ENCODE measurements around the gene RRP12.
"Not testable (repeated sequence)": the region's sequence is repeated elsewhere in the genome, so short reads cannot be mapped to it uniquely, and the experiment has no call there.

The RRP12 gene, protein sequence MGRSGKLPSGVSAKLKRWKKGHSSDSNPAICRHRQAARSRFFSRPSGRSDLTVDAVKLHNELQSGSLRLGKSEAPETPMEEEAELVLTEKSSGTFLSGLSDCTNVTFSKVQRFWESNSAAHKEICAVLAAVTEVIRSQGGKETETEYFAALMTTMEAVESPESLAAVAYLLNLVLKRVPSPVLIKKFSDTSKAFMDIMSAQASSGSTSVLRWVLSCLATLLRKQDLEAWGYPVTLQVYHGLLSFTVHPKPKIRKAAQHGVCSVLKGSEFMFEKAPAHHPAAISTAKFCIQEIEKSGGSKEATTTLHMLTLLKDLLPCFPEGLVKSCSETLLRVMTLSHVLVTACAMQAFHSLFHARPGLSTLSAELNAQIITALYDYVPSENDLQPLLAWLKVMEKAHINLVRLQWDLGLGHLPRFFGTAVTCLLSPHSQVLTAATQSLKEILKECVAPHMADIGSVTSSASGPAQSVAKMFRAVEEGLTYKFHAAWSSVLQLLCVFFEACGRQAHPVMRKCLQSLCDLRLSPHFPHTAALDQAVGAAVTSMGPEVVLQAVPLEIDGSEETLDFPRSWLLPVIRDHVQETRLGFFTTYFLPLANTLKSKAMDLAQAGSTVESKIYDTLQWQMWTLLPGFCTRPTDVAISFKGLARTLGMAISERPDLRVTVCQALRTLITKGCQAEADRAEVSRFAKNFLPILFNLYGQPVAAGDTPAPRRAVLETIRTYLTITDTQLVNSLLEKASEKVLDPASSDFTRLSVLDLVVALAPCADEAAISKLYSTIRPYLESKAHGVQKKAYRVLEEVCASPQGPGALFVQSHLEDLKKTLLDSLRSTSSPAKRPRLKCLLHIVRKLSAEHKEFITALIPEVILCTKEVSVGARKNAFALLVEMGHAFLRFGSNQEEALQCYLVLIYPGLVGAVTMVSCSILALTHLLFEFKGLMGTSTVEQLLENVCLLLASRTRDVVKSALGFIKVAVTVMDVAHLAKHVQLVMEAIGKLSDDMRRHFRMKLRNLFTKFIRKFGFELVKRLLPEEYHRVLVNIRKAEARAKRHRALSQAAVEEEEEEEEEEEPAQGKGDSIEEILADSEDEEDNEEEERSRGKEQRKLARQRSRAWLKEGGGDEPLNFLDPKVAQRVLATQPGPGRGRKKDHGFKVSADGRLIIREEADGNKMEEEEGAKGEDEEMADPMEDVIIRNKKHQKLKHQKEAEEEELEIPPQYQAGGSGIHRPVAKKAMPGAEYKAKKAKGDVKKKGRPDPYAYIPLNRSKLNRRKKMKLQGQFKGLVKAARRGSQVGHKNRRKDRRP (N-terminal part only)

DNA sequence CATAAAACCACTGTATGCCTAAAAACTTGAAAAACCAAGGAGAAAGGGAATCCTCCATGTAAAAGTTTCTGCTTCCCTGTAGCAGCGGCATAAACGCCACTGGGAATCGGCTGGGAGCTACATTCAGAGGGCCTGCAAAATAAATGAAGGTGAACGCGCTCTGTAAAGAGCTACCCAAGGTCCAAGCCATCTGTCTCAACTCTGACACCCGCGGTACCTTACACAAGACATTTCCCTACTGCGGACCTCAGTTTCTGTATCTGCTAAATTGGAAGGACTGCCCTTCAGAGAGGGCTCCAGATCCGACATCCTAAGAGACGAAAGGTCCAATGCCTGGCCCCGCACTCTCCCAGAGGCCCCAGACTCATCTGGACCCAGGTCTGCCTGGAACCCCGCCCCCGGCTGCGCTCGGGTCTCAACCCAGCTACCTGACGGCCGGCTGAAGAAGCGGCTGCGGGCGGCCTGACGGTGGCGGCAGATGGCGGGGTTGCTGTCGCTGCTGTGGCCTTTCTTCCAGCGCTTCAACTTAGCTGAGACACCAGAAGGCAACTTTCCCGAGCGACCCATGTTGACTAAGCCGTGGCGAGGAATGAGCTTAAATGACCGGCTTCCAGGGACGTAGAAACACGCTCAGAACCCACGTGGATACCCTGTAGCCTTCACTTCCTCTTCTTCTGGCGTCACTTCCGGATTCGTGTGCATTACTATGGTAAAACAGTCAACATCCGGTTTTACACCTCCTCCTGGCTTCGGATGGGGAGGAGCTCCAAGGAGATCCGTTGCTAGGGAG, at the start of gene RRP12:
Gene RRP12, minus strand, starts transcription at position 676 of the 790 bp plus-strand sequence. Its CDS starts 109 bp downstream, at position 567.
- DNase-seq: peak; percentile 96

DNA sequence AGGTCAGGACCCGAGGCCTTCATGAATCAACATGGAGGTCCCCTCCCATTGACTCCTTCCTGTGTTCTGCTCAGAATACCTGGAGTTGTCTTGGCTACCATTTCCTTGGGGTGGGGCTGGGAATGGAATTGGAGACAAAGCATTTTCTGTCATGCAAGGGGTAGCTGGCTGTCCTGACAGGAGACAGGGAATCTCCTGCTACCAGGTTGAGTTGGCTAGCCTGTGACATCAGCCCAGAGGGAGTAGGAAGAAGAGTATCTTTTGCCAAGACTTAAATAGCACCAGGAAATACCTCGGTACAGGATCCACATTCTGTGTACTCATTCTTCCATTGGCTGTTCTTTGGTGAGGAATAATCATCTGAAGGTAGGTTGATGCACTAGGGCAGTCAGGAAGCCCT, 49.7 kb upstream of the RRP12 start:
- DNase-seq: no peak

DNA sequence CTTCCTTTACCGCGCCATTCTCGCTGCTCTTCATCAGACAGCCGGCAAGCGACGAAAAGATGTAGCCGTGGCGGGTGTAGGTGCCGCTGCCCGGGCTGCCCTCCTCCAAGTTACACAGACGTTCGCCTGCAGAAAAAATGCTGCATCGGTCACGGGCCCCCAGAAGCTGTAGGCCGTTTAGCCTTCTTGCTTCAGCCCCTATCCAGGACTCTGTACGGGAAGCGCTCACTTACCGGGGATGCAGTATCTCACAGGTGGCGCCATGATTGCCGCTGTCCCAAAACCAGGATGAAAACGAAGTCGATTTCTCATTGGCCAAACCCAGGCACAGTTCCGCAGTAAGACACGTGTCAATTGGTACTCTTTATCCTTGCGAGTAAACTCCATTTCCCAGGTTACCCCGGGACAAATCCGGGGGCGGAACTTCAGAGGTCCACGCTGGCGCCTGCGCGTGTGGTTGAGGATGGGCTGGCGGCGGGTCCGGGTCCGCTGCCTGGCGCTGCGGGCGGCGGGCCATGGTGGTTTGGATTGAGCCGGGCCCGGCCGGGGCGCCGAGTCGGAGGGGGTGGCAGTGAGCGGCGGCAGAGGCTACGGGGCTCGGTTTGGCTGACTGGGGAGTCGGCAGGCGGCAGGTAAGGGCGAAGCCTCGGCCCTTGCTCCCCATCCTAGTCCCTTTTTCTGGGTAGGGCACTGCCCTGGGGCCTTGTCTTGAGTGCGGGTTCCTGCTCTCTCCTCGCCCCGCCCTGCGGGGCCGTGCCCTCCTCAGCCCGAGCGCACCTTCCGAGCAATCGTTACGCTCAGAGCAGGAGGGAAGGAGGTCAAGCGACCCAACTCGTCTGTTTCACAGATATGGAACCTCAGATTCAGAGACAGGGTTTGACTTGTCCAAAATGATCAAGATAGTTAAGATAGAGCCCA, 44.8 kb upstream of the RRP12 start, which contains the start of the genes EXOSC1 and ZDHHC16:
Gene EXOSC1, minus strand, starts transcription at position 285 of the 918 bp plus-strand sequence. Its CDS starts 21 bp downstream, at position 264.
Gene ZDHHC16, plus strand, starts transcription at position 454 of the 918 bp plus-strand sequence. CDS start 5,501 bp downstream, outside the sequence.
- peak; percentile 89 for DNase-seq

- no peak for DNase-seq
Measured at GRCh38 chr10:97445357-97445721, 44.2 kb upstream of the RRP12 start.

DNA sequence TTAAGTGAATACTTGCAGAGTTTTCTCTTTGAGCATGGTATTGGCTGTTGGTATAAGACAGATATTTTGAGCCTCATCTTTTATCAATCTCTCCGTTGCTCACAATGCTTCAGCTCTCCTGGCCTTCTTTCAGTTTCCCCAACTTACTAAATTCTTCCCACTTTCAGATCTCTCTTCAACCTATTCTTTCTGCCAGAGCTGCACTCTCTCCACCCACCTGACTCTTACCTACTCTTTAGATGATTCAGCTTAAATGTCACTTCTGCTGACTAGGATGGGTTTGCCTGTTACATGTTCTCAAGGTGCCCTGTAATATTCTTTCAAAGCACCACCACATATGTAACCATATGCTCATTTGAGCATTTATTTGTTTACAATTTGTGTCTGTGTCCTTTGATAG, 43.1 kb upstream of the RRP12 start:
- no peak for DNase-seq

DNA sequence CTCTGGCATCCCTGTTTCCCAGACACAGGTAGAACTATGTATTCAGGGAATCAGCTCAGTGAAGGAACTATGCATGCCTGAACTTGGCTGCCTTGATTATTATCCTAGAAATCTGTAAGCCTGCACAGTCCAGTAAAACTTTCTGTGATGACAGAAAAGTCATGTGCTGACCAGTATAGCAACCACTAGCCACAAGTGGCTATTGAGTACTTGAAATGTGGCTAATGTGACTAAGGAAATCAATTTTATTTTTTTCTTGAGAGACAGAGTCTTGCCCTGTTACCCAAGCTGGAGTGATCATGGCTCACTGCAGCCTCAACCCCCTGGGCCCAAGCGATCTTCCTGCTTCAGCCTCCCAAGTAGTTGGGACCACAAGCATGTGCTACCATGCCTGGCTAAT, 41.1 kb upstream of the RRP12 start:
- DNase-seq: no peak

- no peak for DNase-seq
Measured at GRCh38 chr10:97435211-97435610, 34.1 kb upstream of the RRP12 start.

DNA sequence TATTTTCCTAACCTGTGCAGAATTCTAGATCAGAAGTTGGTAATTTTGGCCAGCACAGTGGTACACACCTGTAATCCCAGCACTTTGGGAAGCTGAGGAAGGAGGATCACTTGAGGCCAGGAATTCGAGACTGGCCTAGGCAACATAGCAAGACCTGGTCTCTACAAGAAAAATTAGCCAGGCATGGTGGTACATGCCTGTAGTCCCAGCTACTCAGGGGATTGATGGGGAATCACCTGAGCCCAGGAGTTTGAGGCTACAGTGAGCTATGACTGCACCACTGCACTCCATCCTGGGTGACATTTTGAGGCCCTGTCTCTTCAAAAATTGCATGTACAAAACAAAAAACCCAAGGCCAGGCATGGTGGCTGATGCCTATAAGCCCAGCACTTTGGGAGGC, 33.4 kb upstream of the RRP12 start:
- no peak for DNase-seq

DNA sequence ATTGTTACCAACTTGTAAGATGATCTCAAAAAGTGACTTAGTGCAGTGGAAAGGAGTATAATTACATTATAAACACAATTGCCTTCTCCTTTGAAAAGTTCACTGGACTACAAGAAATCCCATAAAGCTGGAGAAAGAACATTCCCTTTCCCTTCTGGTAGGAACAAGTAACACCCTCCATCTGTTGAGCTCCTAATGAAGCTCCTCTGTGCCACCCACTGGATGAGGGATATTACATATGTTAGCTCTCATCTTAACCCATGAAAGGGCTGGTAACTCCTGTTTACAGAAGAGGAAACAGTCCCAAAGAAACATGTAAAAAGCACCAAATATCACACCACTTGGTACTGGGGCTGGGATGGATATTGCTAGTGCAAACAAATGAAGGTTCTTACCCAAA, 32.9 kb upstream of the RRP12 start:
- DNase-seq: no peak

DNA sequence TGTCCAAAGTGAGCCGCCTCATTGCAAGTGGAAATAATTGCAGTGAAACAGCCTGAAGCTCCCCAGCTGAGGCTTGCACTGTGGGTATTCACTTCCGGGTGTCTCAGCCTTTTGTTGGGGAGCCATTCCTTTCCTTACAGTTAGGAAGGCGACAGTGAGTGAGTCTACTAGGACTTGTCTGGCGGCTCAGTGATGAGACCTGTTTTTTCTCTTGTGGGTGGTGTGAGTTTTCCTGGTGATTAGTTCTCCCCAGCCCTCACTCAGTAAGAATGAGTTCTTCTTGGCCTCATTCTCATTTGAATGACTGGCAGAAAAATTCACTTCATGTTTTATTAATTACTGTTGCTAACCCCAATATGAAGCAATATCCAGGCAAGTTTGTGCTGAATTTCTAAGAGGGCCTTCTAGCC, 27.4 kb upstream of the RRP12 start:
- no peak for DNase-seq

DNA sequence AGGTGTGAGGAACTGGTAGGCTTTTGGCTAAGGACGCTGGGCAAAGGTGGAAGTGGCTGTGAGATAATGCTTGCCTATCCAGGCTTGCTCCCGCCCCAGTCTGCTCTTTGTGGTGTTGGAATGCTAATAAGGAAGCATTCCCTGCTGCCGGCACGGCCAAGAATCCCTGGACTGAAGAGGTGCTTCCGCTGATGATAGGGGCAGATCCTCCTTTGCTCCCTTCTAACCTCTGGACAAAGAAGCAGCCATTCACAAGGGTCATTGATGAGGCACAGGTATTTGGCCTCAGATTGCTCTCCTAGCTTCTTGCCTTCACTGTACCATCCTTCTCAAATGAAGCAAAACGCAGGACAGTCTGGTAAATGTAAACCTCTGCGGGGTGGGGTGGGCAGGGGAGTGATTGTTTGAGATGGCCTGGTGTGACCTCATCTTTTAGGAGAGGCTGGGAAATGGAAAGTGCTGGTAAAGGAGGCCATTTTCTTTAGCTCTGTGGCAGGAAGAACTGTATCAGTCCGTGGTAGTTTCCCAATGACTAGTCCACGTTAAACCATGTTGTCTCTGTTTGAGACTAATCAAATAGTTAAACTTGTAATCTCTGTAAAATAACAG, 26.5 kb upstream of the RRP12 start:
- DNase-seq: no peak

GRCh38 chr10:97426776-97427570, 25.8 kb upstream of the RRP12 start:
- no peak for DNase-seq

- DNase-seq: peak; percentile 97
Measured at GRCh38 chr10:97425964-97426775, 25.0 kb upstream of the RRP12 start, which contains the start of gene PGAM1. TSS of gene PGAM1 (plus strand) at chr10:97426191. CDS start at chr10:97426308, 117 bp downstream.

DNA sequence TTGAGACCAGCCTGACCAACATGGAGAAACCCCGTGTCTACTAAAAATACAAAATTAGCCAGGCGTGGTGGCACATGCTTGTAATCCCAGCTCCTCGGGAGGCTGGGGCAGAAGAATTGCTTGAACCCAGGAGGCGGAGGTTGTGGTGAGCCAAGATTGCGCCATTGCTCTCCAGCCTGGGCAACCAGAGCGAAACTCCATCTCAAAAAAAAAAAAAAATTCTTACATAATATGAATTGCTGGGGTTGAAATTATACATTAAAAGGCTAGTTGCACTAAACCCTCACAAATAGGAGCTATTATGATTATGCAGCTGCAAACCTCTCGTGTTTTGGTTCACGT, 22.6 kb upstream of the RRP12 start:
- DNase-seq: not testable (repeated sequence)

GRCh38 chr10:97416565-97416964, 15.4 kb upstream of the RRP12 start:
- no peak for DNase-seq

GRCh38 chr10:97412891-97413304, 11.8 kb upstream of the RRP12 start:
- no peak for DNase-seq

DNA sequence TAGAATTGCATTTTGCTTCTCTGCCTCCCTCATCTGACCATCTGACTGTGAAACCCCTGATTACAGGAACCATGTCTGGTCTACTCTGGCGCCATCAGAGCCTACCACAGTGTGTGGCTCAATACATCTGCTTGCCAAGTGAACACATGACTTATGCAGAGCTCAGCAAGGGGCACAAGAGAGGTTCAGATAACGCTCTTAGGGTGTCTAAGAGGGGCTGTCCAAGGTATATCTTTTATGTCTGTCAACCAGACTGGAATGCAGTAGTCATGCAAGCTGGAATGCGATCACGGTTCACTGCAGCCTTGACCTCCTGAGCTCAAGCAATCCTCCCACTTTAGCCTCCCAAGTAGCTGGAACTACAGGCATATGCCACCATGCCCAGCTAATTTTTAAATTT, 10.3 kb upstream of the RRP12 start:
- DNase-seq: no peak

DNA sequence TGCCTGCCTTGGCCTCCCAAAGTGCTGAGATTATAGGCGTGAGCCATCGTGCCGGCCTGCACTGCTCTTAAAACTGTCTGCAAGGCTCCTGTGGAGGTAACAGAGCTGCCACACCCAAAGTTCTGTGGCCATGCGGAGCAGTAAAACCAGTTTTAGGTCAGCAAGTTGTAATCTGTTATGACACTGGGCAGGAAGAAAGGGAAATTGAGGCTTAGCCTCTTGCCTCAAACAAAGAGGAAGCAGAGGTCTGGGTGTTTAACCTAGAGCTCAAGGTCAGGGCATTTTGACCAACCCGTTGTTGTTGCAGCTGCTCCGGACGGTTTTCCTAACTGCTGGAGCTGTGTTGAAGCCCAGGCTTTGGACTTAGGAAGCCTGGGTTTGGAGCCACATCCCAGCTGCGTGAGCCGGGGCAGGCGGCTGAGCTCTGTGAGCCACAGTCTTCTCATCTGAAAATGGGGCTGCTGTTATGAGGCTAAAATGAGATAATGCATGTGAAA, 7.4 kb upstream of the RRP12 start:
- DNase-seq: no peak

DNA sequence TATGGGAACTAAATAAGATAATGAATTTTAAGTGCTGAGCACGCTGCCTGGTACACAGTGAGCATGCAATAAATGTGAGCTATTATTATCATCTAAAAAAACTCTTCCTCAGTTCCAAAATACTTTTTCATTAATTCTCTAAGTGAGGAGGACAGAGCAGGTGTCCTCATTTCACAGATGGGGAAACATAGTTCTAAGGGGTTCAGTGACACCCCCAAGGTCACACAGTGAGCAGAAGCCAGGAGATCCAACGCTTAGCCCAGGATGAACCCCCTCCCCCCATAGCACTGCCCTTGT, 6.8 kb upstream of the RRP12 start:
- DNase-seq: no peak

Measured in CD4-positive, alpha-beta T cell treated with Interleukin-15 for 1 hour (primary cell).